GM19023 (cell line): ENCODE results near the gene CEACAM4.
"Not testable (repeated sequence)": the region's sequence is repeated elsewhere in the genome, so short reads cannot be mapped to it uniquely, and the experiment has no call there.

Experiments
- ATAC-seq: cut with Tn5 transposase; IDR thresholded peaks from one replicate; pipeline ENCODE4 v1.9.1; 2021; ENCODE audit warnings: mild to moderate bottlenecking, moderate library complexity; ENCODE audit not compliant: unreplicated experiment

The CEACAM4 gene

DNA sequence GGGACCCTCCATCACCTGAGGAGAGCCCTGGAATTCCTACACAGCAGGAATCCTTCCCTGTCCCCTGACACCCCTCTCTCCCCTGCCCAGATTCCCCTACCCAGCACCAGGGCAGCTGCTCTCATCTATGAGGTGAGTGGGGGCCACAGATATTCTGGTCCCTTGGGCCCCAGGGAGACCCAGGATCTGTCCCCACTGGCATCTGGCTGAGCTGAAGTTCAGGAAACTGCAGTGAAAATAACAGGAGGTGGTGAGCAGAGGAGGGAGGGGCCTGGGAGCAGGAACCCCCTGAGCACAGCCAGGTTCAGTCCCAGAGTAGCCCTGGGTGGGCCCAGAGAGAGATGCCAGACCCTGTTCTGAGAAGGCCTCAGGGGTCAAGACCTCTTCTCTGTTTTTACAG, 40.8 kb downstream of the CEACAM4 start:
- ATAC-seq, result no peak

DNA sequence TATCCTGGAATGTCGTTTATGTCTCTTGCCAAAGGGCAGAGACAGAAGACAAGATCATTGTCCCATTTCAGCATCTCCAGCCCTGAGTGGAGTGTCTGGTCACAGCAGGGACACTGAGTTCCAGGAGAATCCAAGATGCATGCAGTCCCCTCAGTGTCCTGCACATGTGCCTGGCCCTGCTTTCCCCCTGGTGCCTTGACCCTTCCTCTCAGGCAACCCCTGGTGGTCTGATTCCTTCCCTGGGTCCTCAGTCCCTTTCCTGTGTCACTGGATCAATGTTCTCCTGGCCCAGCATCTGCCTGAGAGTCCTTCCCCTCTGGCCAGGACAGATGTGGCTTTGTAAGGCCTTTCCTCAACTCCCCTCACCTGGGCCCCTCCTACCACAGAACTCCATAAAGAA, 41.9 kb downstream of the CEACAM4 start:
- ATAC-seq, result no peak

DNA sequence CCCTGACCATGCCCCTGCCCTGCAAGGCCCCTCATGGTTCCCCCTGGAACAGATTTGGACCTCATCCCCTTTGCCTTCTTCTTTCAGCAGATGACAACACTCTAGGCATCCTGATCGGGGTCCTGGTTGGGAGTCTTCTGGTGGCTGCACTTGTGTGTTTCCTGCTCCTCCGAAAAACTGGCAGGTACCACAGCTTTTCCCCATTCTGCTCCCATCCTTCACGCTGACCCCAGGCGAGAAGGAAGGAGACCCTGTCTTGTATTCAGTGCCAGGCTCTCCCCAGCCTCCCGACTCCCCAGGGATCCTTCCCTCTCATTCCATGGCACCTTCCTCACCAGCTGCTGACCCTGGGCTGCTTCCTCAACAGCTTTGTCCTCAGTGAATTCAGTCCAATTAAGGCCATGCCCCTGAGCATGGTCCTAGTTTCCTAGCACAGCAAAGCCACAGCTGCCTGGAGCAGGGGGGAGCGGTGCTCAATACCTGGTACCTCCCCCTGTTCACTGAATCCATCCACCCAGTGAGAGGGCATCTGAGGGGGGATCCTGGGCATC, 42.5 kb downstream of the CEACAM4 start:
- ATAC-seq, result no peak

DNA sequence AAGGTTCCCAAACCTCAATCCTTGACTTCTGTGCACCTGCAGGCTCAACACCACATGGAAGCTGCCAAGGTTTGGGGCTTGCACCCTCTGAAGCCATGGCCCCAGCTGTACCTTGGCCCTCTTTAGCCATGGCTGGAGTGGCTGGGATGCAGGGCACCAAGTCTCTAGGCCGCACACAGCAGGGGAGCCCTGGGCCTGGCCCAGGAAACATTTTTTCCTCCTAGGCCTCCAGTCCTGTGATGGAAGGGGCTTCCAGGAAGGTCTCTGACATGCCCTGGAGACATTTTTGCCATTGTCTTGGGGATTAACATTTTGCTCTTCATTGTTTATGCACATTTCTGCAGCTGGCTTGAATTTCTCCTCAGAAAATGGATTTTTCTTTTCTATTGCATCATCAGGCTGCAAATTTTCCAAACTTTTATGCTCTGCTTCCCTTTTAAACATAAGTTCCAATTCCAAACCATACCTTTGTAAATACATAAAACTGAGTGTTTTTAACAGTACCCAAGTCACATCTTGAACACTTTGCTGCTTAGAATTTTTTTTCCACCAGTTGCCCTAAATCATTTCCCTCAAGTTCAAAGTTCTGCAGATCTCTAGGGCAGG, 44.2 kb downstream of the CEACAM4 start:
- not testable (repeated sequence) for ATAC-seq

DNA sequence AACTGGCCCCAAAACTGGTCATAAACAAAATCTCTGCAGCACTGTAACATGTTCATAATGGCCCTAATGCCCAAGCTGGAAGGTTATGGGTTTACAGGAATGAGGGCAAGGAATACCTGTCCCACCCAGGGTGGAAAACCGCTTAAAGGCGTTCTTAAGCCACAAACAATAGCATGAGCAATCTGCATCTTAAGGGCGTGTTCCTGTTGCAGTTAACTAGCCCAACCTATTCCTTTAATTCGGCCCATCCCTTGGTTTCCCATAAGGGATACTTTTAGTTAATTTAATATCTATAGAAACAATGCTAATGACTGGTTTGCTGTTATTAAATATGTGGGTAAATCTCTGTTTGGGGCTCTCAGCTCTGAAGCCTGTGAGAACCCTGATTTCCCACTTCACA, 45.8 kb downstream of the CEACAM4 start:
- ATAC-seq, result not testable (repeated sequence)

DNA sequence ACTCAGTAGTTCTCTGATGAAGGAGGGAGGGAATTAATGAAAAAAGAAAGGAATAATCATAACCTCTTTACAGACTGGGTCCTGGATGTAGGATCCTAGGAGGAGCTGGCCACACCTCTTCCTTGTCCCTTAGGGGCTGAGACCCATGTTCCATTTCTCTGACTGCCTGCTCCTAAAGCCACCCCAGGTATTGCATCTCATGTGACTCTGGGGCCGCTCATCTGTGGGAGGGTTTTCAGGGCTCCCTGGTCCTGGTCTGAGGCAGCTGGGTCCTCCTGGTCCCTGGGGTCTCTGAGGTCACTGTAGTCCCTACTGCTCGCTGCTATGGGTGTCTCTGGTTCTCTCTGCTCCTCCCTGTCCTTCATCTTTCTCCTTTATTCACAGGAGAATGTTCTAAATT, 48.0 kb downstream of the CEACAM4 start:
- ATAC-seq, result no peak

DNA sequence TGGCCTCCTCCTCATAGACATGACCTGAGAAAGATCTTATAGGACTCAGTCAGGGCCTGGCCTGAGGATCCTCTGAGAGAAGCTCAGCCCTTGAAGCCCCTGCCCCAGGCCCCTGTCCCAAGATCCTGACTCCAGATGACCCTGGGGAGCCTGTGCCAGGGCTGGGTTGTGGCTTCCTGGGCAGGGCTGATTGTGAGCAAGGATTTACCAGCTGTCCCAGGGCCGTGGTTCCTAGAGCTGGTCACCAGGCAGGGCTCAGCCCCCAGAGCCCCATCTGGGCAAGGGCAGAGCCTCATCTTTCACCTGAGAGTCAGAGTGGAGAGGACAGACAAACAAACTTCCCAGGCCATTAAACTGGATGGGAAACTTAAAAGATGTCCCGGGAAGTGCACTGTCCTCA, 49.0 kb downstream of the CEACAM4 start:
- no peak for ATAC-seq

DNA sequence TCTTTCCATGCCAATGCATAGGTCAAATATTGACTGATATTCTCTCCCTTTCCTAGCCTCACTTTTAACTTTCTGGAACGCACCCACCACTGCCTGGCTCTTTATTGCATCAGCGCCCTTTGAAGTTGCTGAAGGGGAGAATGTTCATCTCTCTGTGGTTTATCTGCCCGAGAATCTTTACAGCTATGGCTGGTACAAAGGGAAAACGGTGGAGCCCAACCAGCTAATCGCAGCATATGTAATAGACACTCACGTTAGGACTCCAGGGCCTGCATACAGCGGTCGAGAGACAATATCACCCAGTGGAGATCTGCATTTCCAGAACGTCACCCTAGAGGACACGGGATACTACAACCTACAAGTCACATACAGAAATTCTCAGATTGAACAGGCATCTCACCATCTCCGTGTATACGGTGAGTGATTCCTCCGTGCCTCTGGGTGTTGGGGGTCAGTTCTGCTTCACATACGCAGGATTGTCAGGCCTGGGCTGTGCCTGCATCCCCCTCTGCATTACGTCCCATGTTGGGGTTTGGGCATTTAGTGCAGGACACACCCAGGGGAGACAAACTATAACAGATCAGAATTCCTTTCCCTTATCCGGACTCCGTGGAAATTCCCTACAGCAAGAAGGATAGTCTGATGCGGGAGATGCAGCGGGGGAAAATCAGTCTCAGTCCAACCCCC, 49.6 kb downstream of the CEACAM4 start:
- ATAC-seq, result no peak

DNA sequence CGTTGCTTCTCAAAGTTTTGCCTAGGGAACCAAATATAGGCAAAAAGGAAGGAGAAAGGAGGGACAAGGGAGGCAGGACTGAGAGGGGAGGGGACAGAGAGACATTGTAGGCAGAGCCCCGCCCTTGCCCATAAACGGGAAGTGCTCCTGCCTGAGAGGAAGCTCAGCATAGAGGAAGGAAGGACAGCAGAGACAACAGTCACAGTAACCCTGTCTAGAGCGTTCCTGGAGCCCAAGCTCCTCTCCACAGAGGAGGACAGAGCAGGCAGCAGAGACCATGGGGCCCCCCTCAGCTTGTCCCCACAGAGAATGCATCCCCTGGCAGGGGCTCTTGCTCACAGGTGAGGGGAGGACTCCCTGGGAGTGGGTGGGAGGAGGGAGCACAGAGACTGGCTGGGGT, 50.9 kb downstream of the CEACAM4 start, which contains the start of gene CEACAM21:
Gene CEACAM21 (plus strand): TSS at position 169 of the 400 bp plus-strand sequence. CDS start 109 bp downstream, at position 278.
- no peak for ATAC-seq

DNA sequence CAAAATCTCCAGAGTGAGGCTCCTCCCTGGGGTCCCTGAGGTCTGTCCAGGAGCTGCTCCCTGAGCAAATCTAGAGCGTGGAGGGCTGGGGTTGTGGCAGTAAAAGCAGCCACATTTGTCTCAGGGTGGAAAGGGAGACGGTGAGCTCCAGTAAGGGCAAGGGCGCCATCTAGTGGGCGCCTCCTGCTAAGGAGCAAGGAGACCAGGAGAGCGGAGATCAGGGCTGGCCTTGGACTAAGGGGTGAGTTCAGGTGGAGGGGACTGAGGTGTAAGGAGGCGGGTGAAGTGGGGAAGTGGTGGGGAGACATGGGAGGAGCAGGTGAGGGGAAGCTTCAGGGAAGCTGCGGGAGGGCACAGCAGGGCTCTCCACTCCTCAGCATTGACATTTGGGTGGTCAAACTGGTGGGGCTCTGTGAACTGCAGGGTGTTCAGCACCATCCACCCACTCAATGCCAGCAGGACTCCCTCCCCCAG, 56.2 kb downstream of the CEACAM4 start:
- no peak for ATAC-seq

DNA sequence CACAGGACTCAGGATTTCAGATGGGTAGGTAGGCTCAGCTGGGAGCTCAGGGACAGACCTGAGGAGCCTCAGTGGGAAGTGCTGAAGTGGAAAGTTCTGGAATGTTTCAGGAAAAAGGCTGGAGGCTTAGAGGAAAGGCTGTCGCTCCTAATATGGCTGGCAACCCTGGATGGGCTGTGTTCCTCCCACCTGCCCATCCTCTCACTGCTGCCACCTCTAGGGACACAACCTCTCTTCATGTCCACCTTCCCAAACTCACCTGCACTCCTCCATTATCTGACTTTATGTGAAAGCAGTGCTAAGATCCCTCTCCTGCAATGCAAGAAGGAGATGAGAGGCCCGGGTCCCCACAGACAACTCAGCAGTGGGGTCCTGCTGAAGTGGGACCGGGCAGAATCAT, 56.7 kb downstream of the CEACAM4 start:
- no peak for ATAC-seq

DNA sequence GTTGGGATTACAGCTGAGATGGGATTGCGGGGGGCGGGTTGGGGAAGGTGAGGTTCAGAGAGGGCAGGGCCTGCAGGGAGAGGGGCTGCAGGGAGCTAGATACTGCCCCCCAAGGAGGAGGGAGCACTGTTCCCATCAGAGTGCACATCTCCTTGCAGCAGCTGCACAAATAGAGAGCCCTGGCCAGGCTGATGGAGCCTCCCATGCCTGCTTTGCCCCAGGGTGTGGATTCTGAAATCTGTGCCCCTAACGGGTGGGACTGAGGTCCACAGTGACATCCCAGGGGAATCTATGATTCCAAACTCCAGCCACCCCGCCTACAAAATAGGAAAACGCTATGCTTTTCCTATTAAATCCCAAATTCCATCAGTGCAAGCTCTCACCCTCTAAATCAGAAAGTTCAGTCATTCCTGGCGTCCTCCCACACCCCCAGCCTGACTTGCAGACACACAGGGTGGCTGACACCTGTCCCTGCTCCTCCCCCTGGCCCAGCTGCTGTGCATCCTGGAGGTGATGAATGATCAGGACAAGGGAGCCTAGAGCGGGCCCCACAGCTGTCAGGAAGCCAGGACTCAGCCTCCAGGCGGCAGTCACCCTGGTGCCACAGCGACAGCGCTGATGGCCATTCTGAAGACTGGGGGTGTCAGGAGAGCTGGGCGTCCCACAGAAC, 57.3 kb downstream of the CEACAM4 start:
- no peak for ATAC-seq
